ENCODE data around the gene FRMD4B. TPM values are rescaled to one million over a fixed set of nuclear protein-coding genes. Genes with fewer than 3 reads are reported as not detected.

FRMD4B gene
- total RNA-seq, 4 donors from 2014 or later = 34.9 to 70.0 (median 38.5) TPM

DNA sequence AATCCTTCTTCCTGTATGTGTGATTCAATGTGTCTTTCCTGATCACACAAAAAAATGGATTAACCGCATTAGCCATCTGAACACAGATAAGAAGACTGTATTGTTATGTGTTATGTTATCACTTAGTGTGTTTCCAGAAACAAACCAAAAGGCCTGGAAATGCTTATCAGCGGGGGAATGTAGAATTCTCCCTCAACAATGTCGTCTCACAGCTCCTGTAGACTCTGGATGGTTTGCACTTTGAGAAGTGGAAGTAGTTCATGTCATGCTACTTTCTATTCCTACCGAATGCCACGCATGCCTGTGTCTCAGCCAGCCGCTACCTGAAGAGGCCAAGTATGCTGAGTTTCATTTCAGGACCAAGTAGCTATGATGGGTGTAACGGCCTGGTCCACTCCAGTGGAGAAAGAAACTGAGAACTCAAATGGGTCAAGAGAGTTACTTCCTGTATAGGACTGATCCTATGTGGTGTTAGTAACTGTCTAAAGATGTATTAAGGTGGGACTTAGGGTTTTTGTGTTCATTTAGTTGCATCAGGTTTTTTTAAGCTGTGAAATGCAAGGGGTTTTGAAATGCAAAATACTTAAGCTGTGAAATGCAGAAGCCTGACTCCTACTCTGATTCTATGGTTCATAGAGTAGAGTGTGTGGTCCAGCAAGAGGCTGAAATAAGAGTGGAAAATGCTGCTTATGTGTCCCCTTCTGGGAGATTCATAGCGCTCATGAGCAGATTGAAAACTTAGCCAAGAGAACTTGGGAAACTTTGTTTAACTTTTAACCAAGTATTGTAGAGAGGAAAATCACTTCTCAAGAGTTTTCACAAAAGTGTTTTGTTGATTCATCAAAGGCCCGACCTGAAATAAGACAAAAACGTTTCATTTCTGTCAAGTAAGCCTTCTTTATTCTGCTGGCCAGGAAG, 145.0 kb downstream of the FRMD4B start:
- TF ChIP-seq, protein P1, sequence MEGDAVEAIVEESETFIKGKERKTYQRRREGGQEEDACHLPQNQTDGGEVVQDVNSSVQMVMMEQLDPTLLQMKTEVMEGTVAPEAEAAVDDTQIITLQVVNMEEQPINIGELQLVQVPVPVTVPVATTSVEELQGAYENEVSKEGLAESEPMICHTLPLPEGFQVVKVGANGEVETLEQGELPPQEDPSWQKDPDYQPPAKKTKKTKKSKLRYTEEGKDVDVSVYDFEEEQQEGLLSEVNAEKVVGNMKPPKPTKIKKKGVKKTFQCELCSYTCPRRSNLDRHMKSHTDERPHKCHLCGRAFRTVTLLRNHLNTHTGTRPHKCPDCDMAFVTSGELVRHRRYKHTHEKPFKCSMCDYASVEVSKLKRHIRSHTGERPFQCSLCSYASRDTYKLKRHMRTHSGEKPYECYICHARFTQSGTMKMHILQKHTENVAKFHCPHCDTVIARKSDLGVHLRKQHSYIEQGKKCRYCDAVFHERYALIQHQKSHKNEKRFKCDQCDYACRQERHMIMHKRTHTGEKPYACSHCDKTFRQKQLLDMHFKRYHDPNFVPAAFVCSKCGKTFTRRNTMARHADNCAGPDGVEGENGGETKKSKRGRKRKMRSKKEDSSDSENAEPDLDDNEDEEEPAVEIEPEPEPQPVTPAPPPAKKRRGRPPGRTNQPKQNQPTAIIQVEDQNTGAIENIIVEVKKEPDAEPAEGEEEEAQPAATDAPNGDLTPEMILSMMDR (IDR thresholded peaks at IDR 0.05; ENCODE audit: low read depth) = no peak

- TF ChIP-seq, protein P1 (IDR thresholded peaks at IDR 0.05; ENCODE audit: low read depth) = no peak
Measured at GRCh38 chr3:69239063-69239462, 146.8 kb downstream of the FRMD4B start.

DNA sequence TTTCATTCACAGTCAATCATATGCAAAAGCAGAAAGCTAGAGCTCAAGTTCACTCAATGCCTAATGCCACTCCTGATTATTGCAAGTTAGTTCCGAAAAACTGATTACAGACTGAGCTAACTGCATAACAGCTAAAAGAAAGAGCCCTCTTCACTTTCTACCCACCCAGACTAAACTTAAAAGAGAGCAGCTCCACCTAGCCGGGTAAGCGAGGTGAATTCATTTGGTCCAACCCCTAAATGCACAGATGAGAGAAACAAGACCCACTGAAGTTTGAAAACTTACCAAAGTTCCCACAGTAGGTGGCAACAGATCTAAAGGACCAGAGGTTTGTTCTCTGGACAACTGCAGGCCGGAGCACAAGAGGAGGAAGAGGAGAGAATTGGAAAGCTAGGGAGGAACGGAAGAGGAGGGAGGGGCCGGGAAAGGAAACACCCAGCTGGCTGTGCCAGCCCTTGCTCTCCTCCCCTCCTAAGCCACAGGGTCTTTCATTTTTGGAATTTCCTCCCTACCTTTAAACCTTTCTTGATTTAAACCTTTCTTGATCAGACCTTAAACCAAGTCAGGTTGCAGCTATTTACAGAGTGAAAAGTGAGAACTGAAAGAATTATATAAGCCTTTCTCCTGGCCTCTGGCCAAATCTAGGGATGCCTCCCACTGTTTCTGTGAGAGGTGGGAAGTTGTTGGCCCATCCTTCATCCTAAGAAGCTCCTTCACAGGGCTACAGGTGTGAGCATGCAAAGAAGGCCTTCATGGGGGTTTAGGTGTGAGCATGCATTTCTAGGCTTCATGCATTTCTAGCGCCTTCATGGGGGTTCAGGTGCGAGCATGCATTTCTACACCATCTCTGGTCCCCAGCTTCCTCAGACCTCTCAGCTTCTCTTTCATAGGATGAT, 148.8 kb downstream of the FRMD4B start:
- TF ChIP-seq, protein P1 (IDR thresholded peaks at IDR 0.05; ENCODE audit: low read depth) = no peak

DNA sequence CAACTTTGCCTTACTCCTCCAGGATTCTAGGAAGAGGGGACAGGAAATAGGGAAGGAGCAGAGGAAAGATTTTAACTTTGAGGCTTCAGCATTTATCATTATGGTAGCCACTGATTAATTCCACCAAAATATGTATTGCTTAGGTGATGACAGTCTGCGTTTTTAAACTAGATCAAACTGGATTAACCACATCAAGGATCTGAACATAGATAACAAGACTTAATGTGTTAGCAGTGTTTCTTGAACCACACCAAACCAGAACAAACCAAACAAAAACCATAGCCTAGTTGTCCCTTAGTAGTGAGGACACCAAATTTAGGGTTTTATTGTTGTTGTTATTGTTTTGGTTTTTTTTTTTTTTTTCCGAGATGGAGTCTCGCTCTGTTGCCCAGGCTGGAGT, 150.0 kb downstream of the FRMD4B start:
- TF ChIP-seq, protein P1 (IDR thresholded peaks at IDR 0.05; ENCODE audit: low read depth) = no peak

- TF ChIP-seq, protein P1 (IDR thresholded peaks at IDR 0.05; ENCODE audit: low read depth) = no peak
Measured at GRCh38 chr3:69232482-69232881, 153.4 kb downstream of the FRMD4B start.

GRCh38 chr3:69231929-69232440, 153.9 kb downstream of the FRMD4B start:
- TF ChIP-seq, protein P1 (IDR thresholded peaks at IDR 0.05; ENCODE audit: low read depth) = no peak

DNA sequence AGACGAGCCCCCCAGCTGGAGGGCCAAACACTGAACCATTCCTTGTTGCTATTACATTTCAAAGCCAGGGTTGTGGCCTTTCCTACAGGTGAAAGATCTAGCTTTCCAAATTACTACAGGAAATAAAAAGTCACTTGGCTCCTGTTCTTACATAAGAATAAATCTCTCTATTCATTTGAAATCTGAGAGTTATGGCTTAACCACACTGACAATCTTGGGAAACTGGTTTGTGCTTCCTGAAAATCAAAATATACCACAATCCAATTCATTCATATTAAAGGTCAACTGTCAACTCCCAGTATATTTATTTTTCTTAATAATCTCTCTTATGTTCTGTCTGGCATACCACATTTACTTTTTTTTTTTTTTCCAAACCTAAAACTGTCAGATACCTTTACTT, 159.8 kb downstream of the FRMD4B start:
- TF ChIP-seq, protein P1 (IDR thresholded peaks at IDR 0.05; ENCODE audit: low read depth) = no peak

Measured in subcutaneous adipose tissue (tissue), 4 donors.